Measurements from ENCODE around the gene SEBOX. TPM values are rescaled to one million over a fixed set of nuclear protein-coding genes. Genes with fewer than 3 reads are reported as not detected.

SEBOX gene
- total and polyA plus RNA-seq, 2 of the 8 experiments (the other 6 are each of a cell fraction or from before 2014, with no cell fraction given): not detected

GRCh38 chr17:28395968-28396367 is 31.0 kb upstream of the SEBOX start:
- H2BK5ac ChIP-seq (ENCODE audit: low read depth, low read length): no peak overlapping the region
- H3K79me2 ChIP-seq (ENCODE audit: control insufficient read depth in 1 of 2, insufficient read depth in 2 of 2, low read length in 2 of 2): no peaks in the 10 kb centered on the region
- H2AK5ac ChIP-seq (ENCODE audit: low read depth, low read length): no peak overlapping the region
- H3K9me3 ChIP-seq (ENCODE audit: insufficient read depth in 2 of 2, low read depth in 1 of 2, low read length in 1 of 2): no peaks in the 10 kb centered on the region
- peaks cover 0 to 5% (median under 1%) of the 10 kb centered on the region in 4 experiments; a peak in 2 of 7 replicates for H3K27me3 ChIP-seq (replicated peaks in 1 of 4; ENCODE audit: control insufficient read depth in 3 of 4, extremely low read depth in 1 of 4, insufficient read depth in 3 of 4, low read length in 3 of 4)
- no peaks in the 10 kb centered on the region for H3K36me3 ChIP-seq (ENCODE audit: control insufficient read depth in 2 of 4, insufficient read depth in 4 of 4, low read length in 3 of 4)
- no peak overlapping the region for H3K23ac ChIP-seq (ENCODE audit: insufficient read length)
- no peak overlapping the region for H3K4me3 ChIP-seq (ENCODE audit: extremely low read depth in 1 of 4, insufficient read depth in 2 of 4, low read depth in 3 of 4, low read length in 4 of 4)
- H2BK15ac ChIP-seq (ENCODE audit: low read length): peak overlapping the region; percentile 72; the same call in 1 of the 2 replicates
- H2BK12ac ChIP-seq (ENCODE audit: low read depth, low read length): 0 out of 2 replicates have a peak overlapping the region, but pooled peaks have one; percentile 9
- no peak overlapping the region for H3K4me2 ChIP-seq (ENCODE audit: insufficient read depth in 1 of 2, low read depth in 2 of 2, low read length in 2 of 2)
- H3K23me2 ChIP-seq (ENCODE audit: low read depth, low read length): no peaks in the 10 kb centered on the region
- H4K20me1 ChIP-seq (replicated peaks in 1 of 2; ENCODE audit: control insufficient read depth in 1 of 2, insufficient read depth in 2 of 2, low read length in 2 of 2): no peaks in the 10 kb centered on the region
- no peak overlapping the region for H4K91ac ChIP-seq (replicated peaks; ENCODE audit: insufficient read length, low read length)
- FAIRE-seq: no peak
- H3K27ac ChIP-seq (ENCODE audit: low read depth, low read length): no peak overlapping the region
- no peak overlapping the region for H3K56ac ChIP-seq (replicated peaks; ENCODE audit: insufficient read length, low read depth, low read length)
- no peak overlapping the region for H4K8ac ChIP-seq (ENCODE audit: extremely low read depth, insufficient read depth, low read length)
- H3K9ac ChIP-seq (replicated peaks in 1 of 4; ENCODE audit: extremely low read depth in 1 of 4, low read depth in 3 of 4, low read length in 3 of 4): no peak overlapping the region
- H2BK120ac ChIP-seq (replicated peaks; ENCODE audit: low read depth, low read length): no peak overlapping the region
- no peak overlapping the region for H4K5ac ChIP-seq (ENCODE audit: insufficient read length, low read depth, low read length)
- peak overlapping the region; percentile 58 for H3K4ac ChIP-seq (replicated peaks; ENCODE audit: insufficient read length, low read depth, low read length)
- WGBS, 2 experiments (ENCODE audit: extremely low coverage in 1 of 2, insufficient coverage in 1 of 2, insufficient read length in 1 of 2, insufficient replicate concordance in 2 of 2, low coverage in 1 of 2, low lambda C conversion rate in 2 of 2, missing lambda C conversion rate in 1 of 2): 86% methylated on average over 3 of the region's 6 CpGs; no CpG with 5 or more reads in 1 of the 2 experiments
- DNase-seq (ENCODE audit: low read depth in 1 of 2, low spot score in 2 of 2): no peak
- no peak overlapping the region for H3K14ac ChIP-seq (ENCODE audit: insufficient read length)
- POLR2A ChIA-PET (ENCODE audit: partially characterized antibody): interaction anchor here (1.2 to 12.8 kb wide), 3 partner anchors 8 to 11 kb away, joined by 3 to 135 read pairs (median 12); partner anchors contain the start of gene SLC46A1
- CTCF ChIA-PET (ENCODE audit: partially characterized antibody): interaction anchor here (0.8 to 2.8 kb wide), 5 partner anchors 9 to 99 kb away, joined by 3 to 11 read pairs (median 4); partner anchors contain the start of gene SLC46A1
- no peak overlapping the region for H2BK20ac ChIP-seq (ENCODE audit: low read length)
- H3K18ac ChIP-seq (ENCODE audit: extremely low read depth, low read length): no peak overlapping the region
- H3K4me1 ChIP-seq (replicated peaks in 1 of 4; ENCODE audit: control insufficient read depth in 3 of 4, insufficient read depth in 4 of 4, low read length in 3 of 4): no peaks in the 10 kb centered on the region; a peak in 1 of 7 replicates
- no peak overlapping the region for H2AFZ ChIP-seq (ENCODE audit: low read length)
- no peaks in the 10 kb centered on the region for H3K79me1 ChIP-seq (ENCODE audit: low read depth, low read length)
- TF ChIP-seq GABPA (IDR thresholded peaks at IDR 0.05; ENCODE audit: borderline replicate concordance, insufficient read depth, low read length): no peak
- TF ChIP-seq ASH2L (IDR thresholded peaks at IDR 0.05; ENCODE audit: low read length): no peak
- no peak for TF ChIP-seq EP300 (IDR thresholded peaks at IDR 0.05; ENCODE audit: borderline replicate concordance in 1 of 2, low read depth in 2 of 2, low read length in 2 of 2)
- no peak for TF ChIP-seq NANOG (IDR thresholded peaks at IDR 0.05; ENCODE audit: insufficient read depth, low read depth, low read length, poor library complexity, severe bottlenecking)
- TF ChIP-seq POU5F1 (IDR thresholded peaks at IDR 0.05; ENCODE audit: low read depth, low read length): no peak
- TF ChIP-seq FOSL1 (IDR thresholded peaks at IDR 0.05; ENCODE audit: insufficient read depth, low read depth, low read length): no peak
- no peak for TF ChIP-seq SUZ12 (IDR thresholded peaks at IDR 0.05; ENCODE audit: low read length)
- TF ChIP-seq ATF3 (IDR thresholded peaks at IDR 0.05; ENCODE audit: insufficient read depth, low read depth, low read length): no peak
- TF ChIP-seq BCL11A (IDR thresholded peaks at IDR 0.05; ENCODE audit: low read depth in 2 of 2, low read length in 2 of 2): no peak
